KMS-11 (cell line): ENCODE results near the gene MYEOV.

ENCODE experiments used
- H2AFZ ChIP-seq: fragments of 200-600 bp; sonication (generic); 2 replicates; pipeline ENCODE4 v1.6.1; 2016; ENCODE audit warnings: antibody characterized with exemption, mixed run types, low read depth
- H3K27ac ChIP-seq: fragments of 200-600 bp; sonication (generic); 2 replicates; pipeline ENCODE4 v1.6.1; 2016; ENCODE audit warnings: mild to moderate bottlenecking, mixed run types
- H3K27me3 ChIP-seq: fragments of 200-600 bp; sonication (generic); 2 replicates; pipeline ENCODE4 v1.6.1; 2017; ENCODE audit warnings: mild to moderate bottlenecking, low read depth, mixed run types, moderate library complexity; ENCODE audit not compliant: insufficient read depth
- H3K36me3 ChIP-seq: fragments of 200-600 bp; sonication (generic); 2 replicates; pipeline ENCODE4 v1.6.1; 2017; ENCODE audit warnings: mild to moderate bottlenecking, mixed run types; ENCODE audit not compliant: insufficient read depth
- H3K4me1 ChIP-seq: fragments of 200-600 bp; sonication (generic); 2 replicates; pipeline ENCODE4 v1.6.1; 2016; ENCODE audit warnings: mild to moderate bottlenecking, low read depth, mixed run types; ENCODE audit not compliant: poor library complexity, severe bottlenecking
- H3K4me2 ChIP-seq: fragments of 200-600 bp; sonication (generic); 2 replicates; pipeline ENCODE4 v1.7.0; 2016; ENCODE audit warnings: mild to moderate bottlenecking, mixed run types
- H3K4me3 ChIP-seq: fragments of 200-600 bp; sonication (generic); IDR thresholded peaks from 2 replicates; pipeline ENCODE4 v1.6.1; 2017; ENCODE audit warnings: low read depth, low read length, mixed read lengths; ENCODE audit not compliant: insufficient read depth
- H3K79me2 ChIP-seq: fragments of 200-600 bp; sonication (generic); 2 replicates; pipeline ENCODE4 v1.6.1; 2016; ENCODE audit warnings: low read depth, mixed run types; ENCODE audit not compliant: insufficient read depth
- H3K9ac ChIP-seq: fragments of 200-600 bp; sonication (generic); 2 replicates; pipeline ENCODE4 v1.6.1; 2016; ENCODE audit warnings: mild to moderate bottlenecking, mixed run types
- H4K20me1 ChIP-seq: fragments of 200-600 bp; sonication (generic); 2 replicates; pipeline ENCODE4 v1.6.1; 2016; ENCODE audit warnings: mild to moderate bottlenecking, mixed run types; ENCODE audit not compliant: insufficient read depth
- CTCF ChIP-seq: fragments of 200-600 bp; sonication (generic); conservative IDR thresholded peaks from 2 replicates; pipeline ENCODE4 v1.6.1; 2017; ENCODE audit warnings: low read depth, mild to moderate bottlenecking, antibody characterized with exemption, low read length, moderate library complexity, mixed read lengths

MYEOV gene

DNA sequence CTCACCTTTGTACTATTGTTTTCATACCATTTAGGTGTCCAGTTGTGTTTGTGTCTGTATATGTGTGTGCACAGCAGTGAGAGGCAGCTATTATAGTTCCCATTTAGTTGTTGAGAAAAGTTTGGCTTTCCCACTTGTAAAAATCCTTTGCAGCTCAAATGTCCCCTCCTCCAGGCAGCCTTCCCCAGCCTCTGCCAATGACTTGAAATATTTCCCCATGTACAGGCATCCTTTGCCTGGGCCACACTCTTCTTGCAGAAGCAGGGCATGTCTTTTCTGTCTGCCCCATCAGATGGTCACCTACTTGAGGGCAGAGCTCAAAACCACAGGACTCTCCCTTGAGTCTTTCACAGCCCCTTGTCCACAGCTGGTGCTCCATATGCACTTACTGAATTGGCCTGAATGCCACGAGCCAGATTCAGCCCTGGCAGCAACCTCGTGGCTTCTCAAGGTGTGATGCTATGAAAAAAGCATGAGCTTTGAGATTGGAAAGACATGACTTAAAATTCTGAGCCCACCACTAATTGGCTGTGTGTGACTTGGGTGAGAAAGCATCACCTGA, 39.3 kb downstream of the MYEOV start:
- H3K36me3 ChIP-seq, result no peaks in the 10 kb centered on the region
- H4K20me1 ChIP-seq, result no peaks in the 10 kb centered on the region
- H3K79me2 ChIP-seq, result no peaks in the 10 kb centered on the region
- no peak overlapping the region for H3K4me2 ChIP-seq
- H3K4me1 ChIP-seq, result no peaks in the 10 kb centered on the region
- H3K9ac ChIP-seq, result no peak overlapping the region
- H2AFZ ChIP-seq, result no peak overlapping the region
- H3K27ac ChIP-seq, result no peak overlapping the region
- H3K4me3 ChIP-seq, result no peak overlapping the region
- H3K27me3 ChIP-seq, result peaks cover 16% of the 10 kb centered on the region; the same call in 1 of the 2 replicates
- TF ChIP-seq CTCF, result no peak

GRCh38 chr11:69333879-69334278, 39.9 kb downstream of the MYEOV start:
- TF ChIP-seq CTCF, result no peak
- peaks cover 16% of the 10 kb centered on the region; the same call in 1 of the 2 replicates for H3K27me3 ChIP-seq
- no peaks in the 10 kb centered on the region for H3K36me3 ChIP-seq
- no peak overlapping the region for H3K4me3 ChIP-seq
- H4K20me1 ChIP-seq, result no peaks in the 10 kb centered on the region
- H3K4me2 ChIP-seq, result no peak overlapping the region
- H3K27ac ChIP-seq, result no peak overlapping the region
- H3K4me1 ChIP-seq, result no peaks in the 10 kb centered on the region
- H3K79me2 ChIP-seq, result no peaks in the 10 kb centered on the region
- no peak overlapping the region for H3K9ac ChIP-seq
- no peak overlapping the region for H2AFZ ChIP-seq

- Histone ChIP-seq H3K27ac (no peak overlapping the region), H2AFZ (no peak overlapping the region), H3K4me1 (no peaks in the 10 kb centered on the region), H3K9ac (no peak overlapping the region), H3K4me3 (no peak overlapping the region), H3K79me2 (no peaks in the 10 kb centered on the region), H3K27me3 (peaks cover 13% of the 10 kb centered on the region; the same call in 1 of the 2 replicates), H4K20me1 (no peaks in the 10 kb centered on the region), H3K36me3 (no peaks in the 10 kb centered on the region), H3K4me2 (no peak overlapping the region)
- TF ChIP-seq CTCF, result no peak
Observed at GRCh38 chr11:69335007-69335780, 41.2 kb downstream of the MYEOV start.

- no peak overlapping the region for H3K9ac ChIP-seq
- H3K4me1 ChIP-seq, result no peaks in the 10 kb centered on the region
- no peaks in the 10 kb centered on the region for H3K36me3 ChIP-seq
- no peak overlapping the region for H3K4me2 ChIP-seq
- H3K79me2 ChIP-seq, result no peaks in the 10 kb centered on the region
- H3K27ac ChIP-seq, result no peak overlapping the region
- no peak overlapping the region for H3K4me3 ChIP-seq
- no peak for TF ChIP-seq CTCF
- H4K20me1 ChIP-seq, result no peaks in the 10 kb centered on the region
- peaks cover 8% of the 10 kb centered on the region; the same call in 1 of the 2 replicates for H3K27me3 ChIP-seq
- H2AFZ ChIP-seq, result no peak overlapping the region
Observed at GRCh38 chr11:69335781-69336405, 41.9 kb downstream of the MYEOV start.
